Measurements from ENCODE around the gene CIAO3.

Gene CIAO3

DNA sequence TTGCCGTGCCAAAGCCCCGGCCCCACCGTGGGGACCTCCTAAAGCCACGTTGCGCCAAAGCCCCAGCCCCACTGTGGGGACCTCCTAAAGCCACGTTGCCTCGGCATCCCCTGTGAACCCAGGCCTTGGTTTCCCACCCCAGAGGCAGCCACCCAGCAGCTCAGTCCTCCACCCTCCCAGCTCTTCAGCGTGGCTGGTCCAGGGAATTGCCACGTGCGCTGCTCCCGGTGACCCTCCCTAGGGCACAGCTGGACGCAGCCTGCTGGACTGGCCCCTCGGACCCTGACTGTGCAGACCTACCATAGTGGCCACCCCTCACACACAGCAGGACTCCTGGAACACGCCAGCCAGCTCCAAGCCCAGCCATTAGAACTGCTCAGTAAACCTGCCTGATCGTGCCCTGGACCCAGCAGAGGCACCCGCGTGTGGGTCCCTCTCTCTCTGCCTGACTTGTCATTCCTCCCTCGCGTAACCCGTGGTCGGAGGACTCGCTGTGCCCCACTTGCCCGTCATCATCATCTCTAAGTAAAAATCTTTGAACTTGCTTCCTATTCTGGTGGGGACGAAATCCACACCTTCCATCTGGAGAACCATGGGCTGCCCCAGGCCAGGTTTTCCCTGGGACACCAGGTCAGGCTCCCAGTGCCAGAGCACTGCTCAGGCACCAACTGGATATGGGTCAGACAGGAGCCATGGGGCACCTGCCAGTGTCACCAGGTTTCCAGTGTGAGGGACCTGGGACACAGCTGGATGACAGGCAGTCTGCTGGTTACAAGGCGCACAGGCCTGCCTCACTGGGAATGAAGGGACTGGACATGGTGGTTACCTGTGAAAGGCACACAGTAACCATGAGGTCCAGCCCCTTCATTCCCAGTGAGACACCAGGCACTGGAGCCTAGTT, 5.6 kb downstream of the CIAO3 start:
- DNase-seq (ENCODE audit: low spot score), result no peak

GRCh38 chr16:734208-734980, 6.4 kb downstream of the CIAO3 start:
- DNase-seq (ENCODE audit: low spot score), result no peak

DNA sequence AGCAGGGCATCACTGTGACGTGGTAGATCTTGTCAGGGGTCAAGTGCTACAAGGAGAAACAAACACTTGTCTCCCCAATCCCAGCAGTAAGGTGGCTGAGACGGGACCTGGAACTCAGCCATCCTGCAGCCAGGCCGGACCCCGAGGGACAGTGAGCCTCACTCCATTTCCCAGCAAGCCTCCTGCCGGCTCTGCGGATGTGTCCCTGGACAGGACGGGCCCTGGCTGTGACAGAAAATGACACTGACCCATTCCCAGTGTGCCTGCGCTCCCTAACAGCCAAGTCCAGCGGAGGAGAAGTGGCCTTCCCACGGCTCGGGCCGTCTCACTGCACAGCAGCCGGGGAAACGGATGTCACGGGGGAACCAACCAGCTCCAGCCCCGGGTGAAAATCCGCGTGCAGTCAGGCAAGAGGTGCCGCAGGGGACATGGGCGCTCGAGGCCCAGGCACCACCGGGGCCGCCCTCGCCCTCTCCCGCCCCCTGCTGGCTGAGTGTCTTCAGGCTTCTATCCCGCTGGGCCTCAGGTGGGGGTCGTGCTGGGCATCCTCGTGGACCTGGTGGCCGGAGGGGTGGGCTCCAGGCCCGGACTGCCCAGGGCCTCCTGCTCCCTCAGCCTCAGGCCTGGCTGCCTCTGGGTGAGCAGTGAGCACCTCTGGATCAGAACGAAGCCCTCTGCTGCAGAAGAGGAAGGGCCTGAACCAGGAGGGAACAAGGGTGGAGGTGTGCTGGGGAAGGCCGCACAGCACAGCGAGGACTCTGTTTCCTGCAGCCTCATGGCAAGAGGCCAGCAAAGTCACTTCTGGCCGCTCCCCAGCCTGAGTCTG, 7.2 kb downstream of the CIAO3 start:
- DNase-seq (ENCODE audit: low spot score), result no peak

GRCh38 chr16:732936-733335, 7.9 kb downstream of the CIAO3 start:
- no peak for DNase-seq (ENCODE audit: low spot score)

DNA sequence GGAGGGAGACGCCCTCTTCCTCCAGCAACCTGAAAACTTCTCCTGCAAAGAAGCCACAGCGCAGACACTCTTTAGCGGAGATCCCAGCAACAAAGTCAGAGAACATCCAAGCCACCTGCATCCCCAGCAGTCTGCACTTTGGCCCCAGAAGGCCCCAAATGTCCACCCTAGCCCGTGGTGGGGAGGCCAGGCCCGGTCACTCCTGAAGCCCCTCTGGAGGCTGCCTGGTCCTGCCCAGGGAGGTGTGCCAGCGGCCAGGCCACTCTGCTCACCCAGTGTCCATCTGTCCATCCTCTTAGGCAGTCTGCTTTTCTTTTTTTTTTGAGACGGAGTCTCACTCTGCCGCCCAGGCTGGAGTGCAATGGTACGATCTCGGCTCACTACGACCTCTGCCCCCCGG, 8.5 kb downstream of the CIAO3 start:
- no peak for DNase-seq (ENCODE audit: low spot score)

DNA sequence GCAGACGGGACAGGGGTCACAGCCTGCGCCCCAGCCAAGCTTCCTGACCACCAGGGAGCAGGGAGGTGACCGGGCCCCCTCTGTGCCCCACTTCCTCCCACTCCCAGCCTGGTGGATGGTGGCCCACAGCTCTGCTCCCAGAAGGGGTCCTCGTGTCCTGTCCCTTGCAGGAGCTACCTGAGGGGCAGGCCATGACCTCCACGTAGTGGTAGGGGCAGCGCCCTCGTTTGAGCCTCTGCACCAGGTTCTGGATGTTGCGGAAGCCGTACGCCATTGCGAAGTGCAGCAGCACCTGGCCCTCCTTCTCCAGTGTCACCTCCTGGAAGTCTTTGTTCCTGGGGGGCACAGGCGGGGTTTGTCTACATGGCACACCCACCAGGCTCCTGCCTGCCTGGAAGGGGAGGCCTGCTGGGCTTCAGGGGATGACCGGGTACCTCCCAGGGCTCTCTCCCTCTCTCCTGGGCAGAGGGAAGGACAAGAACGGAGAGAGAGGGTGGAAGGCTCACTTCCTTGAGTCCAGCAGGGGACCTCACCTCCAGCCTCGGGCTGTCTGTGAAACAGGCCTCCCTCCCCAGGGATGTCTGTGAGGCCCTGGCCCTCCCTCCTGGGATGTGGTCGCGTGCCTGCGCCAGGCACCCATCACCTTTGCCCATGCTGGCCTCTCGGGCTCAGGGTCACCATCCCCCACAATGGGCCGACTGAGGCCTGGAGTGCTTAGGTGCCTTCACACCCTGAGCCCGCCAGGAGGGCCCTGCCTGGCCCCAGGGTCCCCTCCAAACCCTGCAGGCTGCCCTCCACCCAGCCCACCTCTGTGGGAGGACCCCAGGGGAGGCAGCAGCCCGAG, 9.9 kb downstream of the CIAO3 start:
- no peak for DNase-seq (ENCODE audit: low spot score)

DNA sequence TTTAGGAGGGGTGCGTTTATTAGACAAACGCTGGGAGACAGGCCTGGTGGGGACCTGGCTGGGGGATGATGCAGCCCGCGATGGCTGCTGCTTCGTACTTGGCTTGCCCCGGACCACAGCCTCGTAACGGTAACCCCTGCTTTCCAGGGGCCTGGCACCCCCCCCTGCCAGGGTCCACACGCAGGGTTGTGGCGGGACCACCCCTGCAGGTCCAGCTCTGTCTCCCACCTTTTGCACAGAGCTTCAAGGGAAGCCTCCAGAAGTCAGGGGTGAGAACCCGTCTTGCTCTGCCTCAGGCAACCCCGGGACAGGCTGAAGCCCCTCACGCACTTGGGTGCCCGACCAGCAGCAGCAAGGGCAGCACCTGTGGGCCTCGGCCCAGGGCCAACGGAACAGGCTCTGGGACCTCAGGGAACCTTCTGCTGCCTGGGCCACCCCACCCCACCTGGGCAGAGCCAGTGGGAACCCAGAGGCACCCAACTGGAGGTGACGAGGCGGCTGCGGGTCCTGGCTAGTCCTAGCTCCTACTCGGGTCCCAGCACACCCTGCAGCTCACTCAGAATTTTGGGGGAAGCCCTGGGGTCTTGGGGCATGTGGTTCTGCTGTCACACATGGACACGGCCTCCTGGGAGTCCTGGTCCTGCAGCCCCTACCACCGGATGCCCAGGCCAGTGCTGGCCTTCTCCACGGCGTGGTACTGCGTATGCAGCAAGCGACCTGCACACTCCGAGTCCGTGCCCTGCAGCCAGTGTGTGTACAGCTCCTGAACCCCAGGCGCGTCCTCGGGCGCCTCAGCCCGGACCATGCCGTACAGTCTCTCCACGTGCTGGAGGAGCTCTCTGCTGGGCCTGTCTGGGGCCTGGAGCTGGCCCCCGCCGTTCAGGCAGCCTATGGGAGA, 10.8 kb downstream of the CIAO3 start:
- no peak for DNase-seq (ENCODE audit: low spot score)

- DNase-seq (ENCODE audit: low spot score), result no peak
Observed at GRCh38 chr16:728890-729744, 11.7 kb downstream of the CIAO3 start.

- peak; percentile 91 for DNase-seq (ENCODE audit: low spot score)
Observed at GRCh38 chr16:728131-728889, 12.5 kb downstream of the CIAO3 start.

- DNase-seq (ENCODE audit: low spot score), result no peak
Observed at GRCh38 chr16:727291-727977, 13.4 kb downstream of the CIAO3 start.

- peak; percentile 86 for DNase-seq (ENCODE audit: low spot score)
Observed at GRCh38 chr16:726438-727290, 14.1 kb downstream of the CIAO3 start, which contains the start of the genes CCDC78 and HAGHL. TSS of gene CCDC78 (minus strand) at chr16:726443. CDS start at chr16:726367, 76 bp downstream. TSS of gene HAGHL (plus strand) at chr16:727106. CDS start at chr16:727510, 404 bp downstream.

DNA sequence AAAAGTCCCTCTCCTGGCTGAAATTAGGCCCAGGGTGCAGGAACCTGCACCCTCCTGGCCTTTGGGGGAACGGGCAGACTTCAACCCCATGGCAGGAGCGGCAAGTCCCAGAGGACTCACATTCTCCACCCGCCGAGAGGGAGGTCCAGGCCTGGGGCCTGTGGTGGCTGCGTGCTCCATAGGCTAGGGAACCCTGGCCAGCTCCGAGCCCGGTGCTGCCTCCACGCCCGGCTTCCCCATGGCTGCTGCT, 14.7 kb downstream of the CIAO3 start:
- no peak for DNase-seq (ENCODE audit: low spot score)

GRCh38 chr16:725463-726187, 15.2 kb downstream of the CIAO3 start:
- no peak for DNase-seq (ENCODE audit: low spot score)

DNA sequence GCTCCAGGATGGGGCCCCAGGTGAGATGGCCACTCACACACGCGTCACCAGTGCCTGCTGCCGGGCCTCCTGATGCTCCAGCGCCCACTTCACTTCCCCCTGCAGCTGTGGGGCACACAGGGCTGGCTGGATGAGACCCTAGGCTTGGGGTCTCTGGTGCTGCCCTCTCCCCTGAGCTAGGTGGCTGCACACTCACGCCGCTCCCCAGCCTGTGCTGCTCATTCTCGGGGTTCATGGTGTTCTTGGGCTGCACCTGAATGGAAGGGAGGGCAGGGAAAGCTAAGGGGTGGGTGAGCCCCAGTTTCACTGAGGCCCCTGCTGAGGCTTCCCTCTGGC, 15.8 kb downstream of the CIAO3 start:
- no peak for DNase-seq (ENCODE audit: low spot score)

DNA sequence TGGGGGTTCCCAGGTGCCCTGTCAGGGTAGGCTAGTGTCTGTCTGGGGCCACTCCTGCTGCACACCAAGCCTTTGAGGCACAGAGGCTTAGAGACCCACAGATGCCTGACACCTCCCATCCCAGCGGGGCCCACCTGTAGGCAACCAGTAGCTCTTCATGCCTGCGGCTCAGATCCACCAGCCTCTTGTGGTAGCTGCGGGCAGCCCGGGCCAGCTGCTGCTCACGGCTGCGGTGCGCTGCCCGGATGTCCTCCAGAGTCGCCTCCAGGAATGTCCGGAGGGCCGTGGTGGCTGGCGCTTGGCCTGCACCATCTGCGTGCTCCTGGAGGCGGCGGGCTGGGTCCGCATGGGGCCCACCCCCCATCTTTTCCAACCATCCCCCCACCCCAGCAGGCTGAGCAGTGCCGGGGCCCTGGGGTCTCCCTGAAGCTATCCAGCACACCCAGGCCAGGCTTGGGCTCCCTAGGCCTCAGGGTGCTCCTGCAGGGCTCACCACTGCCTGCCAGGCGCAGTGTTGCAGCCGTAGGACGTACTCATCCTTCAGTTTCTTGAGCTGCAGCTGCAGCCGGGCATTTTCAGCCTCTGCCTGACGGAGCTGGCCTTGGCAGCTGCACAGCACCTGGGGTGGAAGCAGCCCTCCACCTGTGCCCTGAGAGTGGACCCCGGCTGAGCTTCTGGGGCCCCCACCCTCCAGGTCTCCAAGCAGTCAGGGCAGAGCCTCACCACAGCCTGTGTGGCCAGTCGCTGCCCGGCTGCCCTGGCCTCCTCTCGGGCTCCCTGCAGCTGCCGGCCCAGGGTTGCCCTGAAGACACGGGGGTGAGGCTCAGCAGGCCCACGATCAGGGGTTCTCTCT, 16.4 kb downstream of the CIAO3 start:
- no peak for DNase-seq (ENCODE audit: low spot score)

GRCh38 chr16:723695-724094, 17.1 kb downstream of the CIAO3 start:
- DNase-seq (ENCODE audit: low spot score), result no peak
